22Rv1 (cell line): ENCODE data around the gene ANKZF1.

Experiments
- ZFX ChIP-seq: fragments of 450-650 bp; IDR thresholded peaks from 2 replicates; pipeline ENCODE4 v1.6.1; 2017; ENCODE audit warnings: antibody characterized with exemption, borderline replicate concordance
- TF ChIP-seq, protein P1 (sequence below): fragments of 450-650 bp; IDR thresholded peaks from 2 replicates; pipeline ENCODE4 v1.5.1; 2017; ENCODE audit warnings: mild to moderate bottlenecking

DNA sequence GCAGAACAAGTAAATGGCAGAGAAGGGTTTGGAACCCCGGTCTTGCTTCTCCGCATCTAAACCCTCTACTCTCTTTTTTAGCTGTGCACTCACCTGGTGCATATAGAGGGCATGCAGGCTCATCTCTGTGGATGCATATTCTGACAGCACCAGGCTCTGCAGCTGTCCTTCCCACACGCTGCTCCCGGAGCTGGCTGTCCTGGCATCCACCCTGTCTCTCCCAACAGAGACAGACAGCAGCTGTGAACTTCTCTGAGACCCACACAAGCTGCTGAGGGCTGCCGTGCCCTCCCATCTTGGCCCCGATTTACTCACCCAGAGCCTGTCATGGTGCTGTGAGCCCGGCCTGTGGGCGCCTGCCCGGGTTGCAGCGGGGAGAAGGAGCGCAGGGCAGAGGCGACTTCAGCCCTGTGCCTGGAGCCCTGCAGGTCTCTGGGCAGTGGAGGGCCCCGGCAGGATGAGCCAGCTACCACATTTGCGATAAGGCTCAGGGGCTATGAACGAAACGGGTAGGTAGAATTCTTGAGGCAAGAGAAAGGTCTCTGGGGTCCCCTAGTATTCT lies 7.6 kb upstream of the ANKZF1 start:
- TF ChIP-seq, protein P1, sequence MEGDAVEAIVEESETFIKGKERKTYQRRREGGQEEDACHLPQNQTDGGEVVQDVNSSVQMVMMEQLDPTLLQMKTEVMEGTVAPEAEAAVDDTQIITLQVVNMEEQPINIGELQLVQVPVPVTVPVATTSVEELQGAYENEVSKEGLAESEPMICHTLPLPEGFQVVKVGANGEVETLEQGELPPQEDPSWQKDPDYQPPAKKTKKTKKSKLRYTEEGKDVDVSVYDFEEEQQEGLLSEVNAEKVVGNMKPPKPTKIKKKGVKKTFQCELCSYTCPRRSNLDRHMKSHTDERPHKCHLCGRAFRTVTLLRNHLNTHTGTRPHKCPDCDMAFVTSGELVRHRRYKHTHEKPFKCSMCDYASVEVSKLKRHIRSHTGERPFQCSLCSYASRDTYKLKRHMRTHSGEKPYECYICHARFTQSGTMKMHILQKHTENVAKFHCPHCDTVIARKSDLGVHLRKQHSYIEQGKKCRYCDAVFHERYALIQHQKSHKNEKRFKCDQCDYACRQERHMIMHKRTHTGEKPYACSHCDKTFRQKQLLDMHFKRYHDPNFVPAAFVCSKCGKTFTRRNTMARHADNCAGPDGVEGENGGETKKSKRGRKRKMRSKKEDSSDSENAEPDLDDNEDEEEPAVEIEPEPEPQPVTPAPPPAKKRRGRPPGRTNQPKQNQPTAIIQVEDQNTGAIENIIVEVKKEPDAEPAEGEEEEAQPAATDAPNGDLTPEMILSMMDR = no peak
- TF ChIP-seq ZFX = no peak
